Endothelial cell of coronary artery (primary cell): ENCODE data around the gene PPP6R2. TPM values are rescaled to one million over a fixed set of nuclear protein-coding genes. Genes with fewer than 3 reads are reported as not detected.

Source experiments
- total RNA-seq: library from RNA; depleted of rRNA; stranded (reverse); fragments of >200 nt; gene quantifications from 2 replicates; pipeline ENCODE4 v1.2.3, GENCODE V29; 2014

The PPP6R2 gene, protein sequence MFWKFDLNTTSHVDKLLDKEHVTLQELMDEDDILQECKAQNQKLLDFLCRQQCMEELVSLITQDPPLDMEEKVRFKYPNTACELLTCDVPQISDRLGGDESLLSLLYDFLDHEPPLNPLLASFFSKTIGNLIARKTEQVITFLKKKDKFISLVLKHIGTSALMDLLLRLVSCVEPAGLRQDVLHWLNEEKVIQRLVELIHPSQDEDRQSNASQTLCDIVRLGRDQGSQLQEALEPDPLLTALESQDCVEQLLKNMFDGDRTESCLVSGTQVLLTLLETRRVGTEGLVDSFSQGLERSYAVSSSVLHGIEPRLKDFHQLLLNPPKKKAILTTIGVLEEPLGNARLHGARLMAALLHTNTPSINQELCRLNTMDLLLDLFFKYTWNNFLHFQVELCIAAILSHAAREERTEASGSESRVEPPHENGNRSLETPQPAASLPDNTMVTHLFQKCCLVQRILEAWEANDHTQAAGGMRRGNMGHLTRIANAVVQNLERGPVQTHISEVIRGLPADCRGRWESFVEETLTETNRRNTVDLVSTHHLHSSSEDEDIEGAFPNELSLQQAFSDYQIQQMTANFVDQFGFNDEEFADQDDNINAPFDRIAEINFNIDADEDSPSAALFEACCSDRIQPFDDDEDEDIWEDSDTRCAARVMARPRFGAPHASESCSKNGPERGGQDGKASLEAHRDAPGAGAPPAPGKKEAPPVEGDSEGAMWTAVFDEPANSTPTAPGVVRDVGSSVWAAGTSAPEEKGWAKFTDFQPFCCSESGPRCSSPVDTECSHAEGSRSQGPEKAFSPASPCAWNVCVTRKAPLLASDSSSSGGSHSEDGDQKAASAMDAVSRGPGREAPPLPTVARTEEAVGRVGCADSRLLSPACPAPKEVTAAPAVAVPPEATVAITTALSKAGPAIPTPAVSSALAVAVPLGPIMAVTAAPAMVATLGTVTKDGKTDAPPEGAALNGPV
- total RNA-seq, result 63.4 and 63.5 TPM in 2 replicates

DNA sequence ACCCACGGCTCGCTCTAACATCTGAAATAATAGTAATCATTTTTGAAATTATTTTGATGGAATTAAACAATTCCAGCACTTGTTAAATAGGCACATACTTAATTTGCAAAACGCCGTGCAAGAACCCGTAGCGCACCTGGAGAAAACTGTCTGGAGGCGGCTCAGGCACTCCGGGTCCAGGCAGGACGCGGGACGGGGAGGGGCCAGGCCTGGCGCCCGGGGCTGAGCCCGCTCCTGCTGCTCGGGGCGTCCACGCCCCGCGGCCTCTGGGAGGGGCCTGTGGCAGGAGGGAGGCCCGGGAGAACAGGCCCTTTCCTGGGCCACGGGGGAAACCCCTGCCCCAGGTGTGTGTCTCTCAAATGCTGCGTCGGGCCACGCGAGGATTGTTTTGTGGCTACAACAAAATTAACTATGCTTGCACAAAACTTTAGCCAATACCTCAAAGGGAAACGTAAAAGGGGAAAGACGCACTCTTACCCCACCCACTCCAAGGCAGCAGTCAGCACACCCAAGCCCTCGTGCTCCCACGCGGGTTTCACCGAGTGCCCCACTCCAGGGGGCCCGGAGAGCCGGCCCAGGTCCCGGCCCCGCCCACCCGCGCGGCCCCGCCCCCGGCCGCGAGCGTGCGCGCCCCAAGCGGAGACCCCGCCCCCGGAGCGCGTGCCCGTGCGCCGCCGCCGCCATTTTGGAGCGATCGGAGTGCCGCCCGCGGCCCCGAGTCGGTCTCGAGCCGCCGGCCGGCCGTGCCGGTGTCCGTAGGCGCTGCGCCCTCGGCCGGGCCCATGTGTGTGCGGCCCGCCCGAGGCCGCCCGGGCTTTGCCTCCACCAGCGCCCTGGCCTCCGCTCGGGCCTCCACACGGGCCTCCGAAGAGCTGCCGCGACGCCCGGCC is at the start of gene PPP6R2:
Gene PPP6R2 (plus strand): TSS at position 677 of the 890 bp plus-strand sequence. CDS start 50,582 bp downstream, outside the sequence.

DNA sequence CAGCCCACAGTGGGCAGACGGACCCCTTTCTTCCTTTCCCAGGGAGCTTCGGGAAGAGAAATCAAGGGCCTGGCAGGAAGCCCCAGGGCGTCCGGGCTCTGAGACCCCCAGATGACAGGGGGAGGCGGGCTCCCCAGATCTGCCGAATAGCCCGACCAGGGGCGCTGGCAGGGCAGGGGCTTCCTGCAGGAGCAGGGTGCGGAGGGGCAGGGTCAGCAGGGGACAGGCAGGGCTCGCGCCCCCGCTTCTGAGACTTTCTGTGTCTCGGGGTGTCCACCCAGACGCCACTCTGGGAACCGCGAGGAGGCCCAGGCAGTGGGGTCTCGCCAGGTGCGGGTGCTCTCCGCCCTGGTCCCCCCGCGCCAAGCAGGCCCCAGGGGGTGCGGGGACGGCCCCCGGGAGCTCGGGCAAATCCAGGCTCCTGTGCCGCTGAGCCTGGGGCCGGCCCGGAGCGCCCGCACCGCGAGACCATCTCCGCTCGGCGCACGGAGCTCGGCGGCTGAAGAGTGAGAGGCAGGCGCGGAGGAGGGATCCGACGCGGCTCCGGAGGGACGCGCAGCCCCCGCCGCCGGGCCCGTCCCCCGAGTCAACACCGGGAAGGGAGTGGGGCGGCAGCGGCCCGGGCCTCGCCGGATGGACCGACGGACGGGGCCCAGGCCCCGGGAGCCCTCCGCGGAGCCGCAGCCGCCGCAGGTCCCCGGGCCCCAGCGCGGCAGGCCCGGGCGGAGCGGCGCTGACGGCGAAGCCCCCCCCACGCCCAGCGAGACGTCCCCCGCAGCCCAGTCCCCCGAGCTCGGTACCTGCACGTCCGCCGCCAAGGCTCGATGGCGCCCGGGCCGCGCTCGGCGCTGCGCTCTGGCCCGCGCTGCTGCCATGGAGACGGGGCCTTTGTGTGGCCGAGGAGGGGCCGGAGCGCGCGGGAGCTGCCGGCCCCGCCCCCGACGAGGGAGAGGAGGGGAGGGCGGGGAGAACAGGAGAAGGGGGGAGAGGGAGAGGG is 36.1 kb upstream of the PPP6R2 start, which contains the start of gene PLXNB2:
Gene PLXNB2 (minus strand): TSS at position 894 of the 997 bp plus-strand sequence. CDS start 17,062 bp downstream, outside the sequence.

DNA sequence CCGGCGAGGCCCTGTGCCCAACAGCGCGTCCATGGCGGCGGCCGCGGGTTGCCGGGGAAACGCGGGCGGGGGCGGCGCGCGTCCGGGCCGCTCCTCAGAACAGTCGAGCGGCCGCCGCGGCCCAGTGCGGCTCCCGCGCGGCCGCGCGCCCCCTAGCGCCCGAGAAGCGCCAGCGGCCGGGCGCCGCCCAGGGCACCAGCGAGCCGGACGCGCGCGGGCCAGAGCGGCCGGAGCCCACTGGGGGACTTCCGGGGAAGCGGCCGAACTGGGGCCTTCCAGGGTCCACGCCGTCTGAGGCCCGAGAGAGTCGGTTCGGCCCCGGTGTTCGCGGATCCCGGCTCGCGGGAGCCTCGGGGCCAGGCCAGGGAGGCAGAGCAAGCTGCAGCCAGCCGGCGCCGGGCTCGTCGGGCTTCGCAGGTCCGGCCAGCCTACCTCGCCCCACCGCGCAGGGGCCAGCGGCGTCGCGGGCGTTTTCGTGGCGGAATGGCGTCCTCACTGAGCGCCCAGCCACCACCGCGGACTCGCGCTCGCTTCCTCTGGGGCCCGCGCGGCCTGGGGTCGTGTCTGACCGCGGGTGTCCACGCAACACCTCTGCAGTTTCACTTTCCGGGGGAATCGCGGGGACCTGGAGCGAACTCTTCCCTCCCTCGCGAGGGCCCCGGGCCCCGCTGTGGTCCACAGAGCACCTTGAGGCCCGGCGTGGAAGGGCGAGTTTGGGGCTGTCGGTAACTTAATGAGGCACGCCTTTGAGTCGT is 16.0 kb upstream of the PPP6R2 start, which contains the start of gene DENND6B:
Gene DENND6B (minus strand): TSS at position 57 of the 755 bp plus-strand sequence. CDS start 24 bp downstream, at position 33.

DNA sequence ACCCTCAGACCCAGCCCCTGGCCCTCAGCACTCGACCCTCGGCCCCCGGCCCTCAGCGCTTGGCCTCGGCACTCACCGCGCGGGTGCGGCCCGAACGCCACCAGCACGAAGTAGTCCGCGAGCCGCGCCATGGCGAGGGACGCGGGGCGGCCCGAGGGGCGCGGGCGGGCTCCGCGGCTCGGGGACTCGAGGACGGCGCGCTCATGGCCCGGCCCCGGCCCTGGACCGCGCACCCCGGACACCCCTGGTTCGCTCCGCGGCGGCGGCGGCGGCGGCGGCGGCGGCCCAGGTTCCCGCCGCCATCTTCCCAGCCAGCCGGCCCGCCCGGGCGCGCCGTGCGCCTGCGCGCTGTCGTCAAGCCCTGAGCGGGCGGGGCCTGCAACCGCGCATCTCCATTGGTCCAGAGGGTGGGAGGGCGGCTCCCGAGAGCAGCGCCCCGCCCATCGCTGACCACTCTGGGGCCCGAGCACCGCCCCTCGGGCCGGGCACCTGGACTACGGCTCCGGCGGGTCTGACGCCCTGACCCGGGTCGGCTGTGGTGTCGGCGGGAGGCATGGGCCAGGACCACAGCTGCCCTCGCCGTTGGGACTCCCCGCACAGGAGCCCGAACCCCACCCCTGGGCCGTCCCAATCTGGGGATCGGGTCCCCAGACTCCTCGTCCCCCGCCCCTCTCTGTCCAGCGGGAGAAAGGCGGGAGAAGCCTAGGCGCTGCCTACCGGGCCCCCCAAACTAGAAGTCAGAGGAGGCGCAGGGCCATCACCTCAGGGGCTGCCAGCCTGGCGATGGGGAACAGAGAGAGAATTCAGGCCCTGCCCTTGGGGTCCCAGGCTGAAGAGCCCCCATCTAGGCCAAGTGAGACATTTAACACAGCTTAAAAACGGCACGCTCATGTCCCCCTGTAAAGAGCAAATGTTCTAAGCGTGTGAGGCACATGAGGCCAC is 131.9 kb downstream of the PPP6R2 start, which contains the start of gene SBF1:
Gene SBF1 (minus strand): TSS at position 326 of the 942 bp plus-strand sequence. CDS start 195 bp downstream, at position 131.

DNA sequence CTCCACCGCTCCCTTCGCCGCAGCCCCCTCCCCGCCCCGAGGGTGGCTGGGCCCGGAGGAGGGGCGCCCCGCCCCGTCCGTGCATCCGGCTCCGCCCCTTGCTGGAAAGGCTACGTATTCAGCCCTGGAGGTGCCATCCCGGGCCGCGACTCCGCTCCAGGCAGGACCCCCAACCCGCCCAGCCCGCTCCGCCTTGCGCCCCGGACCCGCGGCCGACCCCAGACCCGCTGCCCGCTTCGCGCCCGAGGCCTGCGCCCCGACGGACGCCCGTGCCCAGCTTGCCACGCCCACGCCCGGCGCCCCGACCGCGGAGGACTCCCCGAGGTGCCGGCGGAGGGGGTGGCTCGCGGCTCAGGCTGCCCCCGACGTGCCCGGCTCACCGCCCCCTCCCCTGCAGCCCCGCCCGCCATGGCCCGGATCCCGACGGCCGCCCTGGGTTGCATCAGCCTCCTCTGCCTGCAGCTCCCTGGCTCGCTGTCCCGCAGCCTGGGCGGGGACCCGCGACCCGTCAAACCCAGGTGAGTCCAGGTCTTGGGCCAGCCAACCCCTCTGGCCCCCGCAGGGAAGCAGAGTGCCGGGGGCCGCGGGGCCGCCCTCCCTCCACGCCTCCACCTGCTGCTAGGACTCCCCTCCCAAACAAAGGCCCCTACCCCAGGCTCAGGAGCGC is 138.4 kb downstream of the PPP6R2 start, which contains the start of gene ADM2:
Gene ADM2 (plus strand): TSS at position 104 of the 667 bp plus-strand sequence. CDS start 305 bp downstream, at position 409.

DNA sequence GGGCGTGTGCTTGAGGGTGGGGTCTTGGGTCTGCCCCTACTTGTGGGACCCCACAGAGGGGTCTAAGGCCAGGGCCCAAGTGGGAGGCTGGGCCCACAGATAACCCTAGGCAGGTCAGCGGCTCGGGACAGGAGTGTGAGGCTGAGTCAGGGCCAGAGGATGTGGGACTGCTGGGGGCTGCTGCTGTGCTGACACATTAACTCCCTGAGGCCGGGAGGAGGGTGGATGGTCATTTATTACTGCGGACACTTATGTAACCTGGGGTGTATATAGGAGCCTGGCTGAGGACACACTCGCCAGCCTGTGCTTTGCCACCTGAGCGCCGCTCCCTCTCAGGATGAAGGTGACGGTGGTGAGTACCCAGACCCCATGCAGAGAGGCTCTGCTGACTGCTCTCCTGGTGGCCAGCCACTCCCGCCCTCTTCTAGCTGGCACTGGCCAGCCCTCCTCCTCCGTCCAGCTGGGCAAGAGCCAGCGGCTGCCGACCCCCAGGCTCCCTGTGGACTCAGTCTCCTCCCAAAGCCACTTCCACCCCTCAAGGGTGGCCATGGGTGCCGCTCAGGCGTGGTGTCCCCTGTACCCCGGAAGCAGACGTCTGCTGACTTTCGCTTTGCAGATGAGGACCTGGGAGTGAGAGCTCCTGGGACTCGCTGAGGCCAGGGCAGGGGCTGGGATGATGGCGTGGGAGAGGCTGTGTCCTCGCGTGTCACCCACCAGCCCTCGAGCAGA is 143.6 kb downstream of the PPP6R2 start, which contains the start of gene MIOX:
Gene MIOX (plus strand): TSS at position 299 of the 729 bp plus-strand sequence. CDS start 39 bp downstream, at position 338.

Other genes with a start within 250 kb of the PPP6R2 start
- gene PANX2, start 172.6 kb upstream of the PPP6R2 start, total RNA-seq, result 0.75 and 0.99 TPM in 2 replicates
- gene TRABD, start 157.4 kb upstream of the PPP6R2 start, total RNA-seq, result 27.8 and 32.8 TPM in 2 replicates
- gene SELENOO, start 142.3 kb upstream of the PPP6R2 start, total RNA-seq, result 26.4 and 29.7 TPM in 2 replicates
- 20.6 and 33.6 TPM in 2 replicates for gene TUBGCP6, start 98.3 kb upstream of the PPP6R2 start, total RNA-seq
- 12.9 and 20.6 TPM in 2 replicates for gene HDAC10, start 92.1 kb upstream of the PPP6R2 start, total RNA-seq
- gene MAPK12, start 81.6 kb upstream of the PPP6R2 start, total RNA-seq, result 50.2 and 57.4 TPM in 2 replicates
- 17.5 and 22.9 TPM in 2 replicates for gene MAPK11, start 72.9 kb upstream of the PPP6R2 start, total RNA-seq
- 68.2 and 132 TPM in 2 replicates for gene PLXNB2, start 35.7 kb upstream of the PPP6R2 start, total RNA-seq
- 0.72 and 1.5 TPM in 2 replicates for gene DENND6B, start 16.3 kb upstream of the PPP6R2 start, total RNA-seq
- gene SBF1, start 131.7 kb downstream of the PPP6R2 start, total RNA-seq, result 42.6 and 68.2 TPM in 2 replicates
- under 0.01 and 1.3 TPM in 2 replicates for gene ADM2, start 138.2 kb downstream of the PPP6R2 start, total RNA-seq
- gene MIOX, start 143.5 kb downstream of the PPP6R2 start, total RNA-seq, result not detected in 2 replicates
- gene LMF2, start 164.4 kb downstream of the PPP6R2 start, total RNA-seq, result 19.3 and 28.0 TPM in 2 replicates
- 21.9 and 29.2 TPM in 2 replicates for gene NCAPH2, start 164.9 kb downstream of the PPP6R2 start, total RNA-seq
- gene SCO2, start 182.3 kb downstream of the PPP6R2 start, total RNA-seq, result 2.2 and 2.3 TPM in 2 replicates
- gene TYMP, start 186.7 kb downstream of the PPP6R2 start, total RNA-seq, result 3.2 and 20.4 TPM in 2 replicates
- gene KLHDC7B, start 202.6 kb downstream of the PPP6R2 start, total RNA-seq, result not detected in 2 replicates
- not detected in 2 replicates for gene SYCE3, start 219.6 kb downstream of the PPP6R2 start, total RNA-seq
- gene CPT1B, start 235.1 kb downstream of the PPP6R2 start, total RNA-seq, result 2.2 and 6.6 TPM in 2 replicates
- gene CHKB, start 239.5 kb downstream of the PPP6R2 start, total RNA-seq, result 19.7 and 28.7 TPM in 2 replicates